PC-3 (cell line): ENCODE results near the gene CHCHD2.

Source experiments
- CTCF ChIP-seq: fragments of 300-600 bp; sonication (generic); conservative IDR thresholded peaks from 2 replicates; pipeline ENCODE4 v1.5.1; 2017; ENCODE audit warnings: antibody characterized with exemption, low read depth, mild to moderate bottlenecking, low read length
- EZH2 ChIP-seq: fragments of 300-600 bp; sonication (generic); IDR thresholded peaks from one replicate; pipeline ENCODE4 v1.6.1; 2017; ENCODE audit warnings: antibody characterized with exemption, mild to moderate bottlenecking, low read length; ENCODE audit not compliant: unreplicated experiment
- EZH2phosphoT487 ChIP-seq: fragments of 300-600 bp; sonication (generic); IDR thresholded peaks from 2 replicates; pipeline ENCODE4 v1.6.1; 2018; ENCODE audit warnings: mild to moderate bottlenecking, antibody characterized with exemption, low read length, borderline replicate concordance

GRCh38 chr7:56110611-56111010 lies 4.3 kb upstream of the CHCHD2 start:
- TF ChIP-seq CTCF (no peak), EZH2phosphoT487 (no peak), EZH2 (no peak)
